HG03025 (cell line): ENCODE data around the gene FAM20A.
"Not testable (repeated sequence)": the region's sequence is repeated elsewhere in the genome, so short reads cannot be mapped to it uniquely, and the experiment has no call there.

Experiments
- ATAC-seq: cut with Tn5 transposase; IDR thresholded peaks from one replicate; pipeline ENCODE4 v1.9.1; 2021; ENCODE audit warnings: mild to moderate bottlenecking, moderate library complexity; ENCODE audit not compliant: unreplicated experiment, low FRiP score

The FAM20A gene

GRCh38 chr17:68592682-68593641 lies 8.2 kb downstream of the FAM20A start:
- no peak for ATAC-seq

DNA sequence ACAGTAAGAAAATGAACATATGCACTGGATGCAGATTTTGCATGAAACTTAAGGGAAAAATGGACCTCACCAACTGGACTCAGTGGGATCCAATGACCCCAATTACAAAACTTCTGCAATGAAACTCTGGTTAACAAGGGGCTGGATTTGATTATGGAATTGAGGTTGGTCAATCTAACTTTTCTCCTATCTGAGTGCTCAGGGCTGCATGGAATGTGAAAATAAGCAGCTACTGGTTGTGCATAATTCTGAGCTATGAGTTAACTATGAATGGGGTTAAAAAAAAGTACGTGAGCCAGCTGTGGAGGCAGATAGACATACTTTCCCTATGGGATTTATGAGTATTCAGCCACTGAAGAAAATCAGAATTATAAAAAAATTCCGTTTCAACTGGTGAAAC lies 9.2 kb downstream of the FAM20A start:
- ATAC-seq: no peak

GRCh38 chr17:68591583-68591982 lies 9.6 kb downstream of the FAM20A start:
- no peak for ATAC-seq

- no peak for ATAC-seq
Observed at GRCh38 chr17:68589086-68589485, 12.1 kb downstream of the FAM20A start.

DNA sequence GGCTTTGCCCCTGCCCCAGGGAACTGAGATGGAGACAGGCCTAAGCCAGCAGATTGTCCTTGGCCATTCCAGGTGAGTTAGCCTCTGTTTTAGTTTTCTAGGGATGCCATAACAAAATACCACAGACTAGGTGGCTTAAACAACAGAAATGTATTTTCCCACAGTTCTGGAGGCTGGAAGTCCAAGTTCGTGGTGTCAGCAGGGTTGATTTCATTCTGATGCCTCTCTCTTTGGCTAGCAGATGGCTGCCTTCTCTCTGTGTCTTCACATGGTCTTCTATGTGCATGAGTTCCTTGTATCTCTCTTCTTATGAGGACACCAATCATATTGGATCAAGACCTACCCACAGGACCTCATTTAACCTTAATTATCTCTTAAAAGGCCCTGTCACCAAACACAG lies 12.8 kb downstream of the FAM20A start:
- ATAC-seq: no peak

GRCh38 chr17:68587847-68588246 lies 13.3 kb downstream of the FAM20A start:
- no peak for ATAC-seq

- ATAC-seq: no peak
Observed at GRCh38 chr17:68587026-68587425, 14.1 kb downstream of the FAM20A start.

GRCh38 chr17:68585643-68586042 lies 15.5 kb downstream of the FAM20A start:
- no peak for ATAC-seq

DNA sequence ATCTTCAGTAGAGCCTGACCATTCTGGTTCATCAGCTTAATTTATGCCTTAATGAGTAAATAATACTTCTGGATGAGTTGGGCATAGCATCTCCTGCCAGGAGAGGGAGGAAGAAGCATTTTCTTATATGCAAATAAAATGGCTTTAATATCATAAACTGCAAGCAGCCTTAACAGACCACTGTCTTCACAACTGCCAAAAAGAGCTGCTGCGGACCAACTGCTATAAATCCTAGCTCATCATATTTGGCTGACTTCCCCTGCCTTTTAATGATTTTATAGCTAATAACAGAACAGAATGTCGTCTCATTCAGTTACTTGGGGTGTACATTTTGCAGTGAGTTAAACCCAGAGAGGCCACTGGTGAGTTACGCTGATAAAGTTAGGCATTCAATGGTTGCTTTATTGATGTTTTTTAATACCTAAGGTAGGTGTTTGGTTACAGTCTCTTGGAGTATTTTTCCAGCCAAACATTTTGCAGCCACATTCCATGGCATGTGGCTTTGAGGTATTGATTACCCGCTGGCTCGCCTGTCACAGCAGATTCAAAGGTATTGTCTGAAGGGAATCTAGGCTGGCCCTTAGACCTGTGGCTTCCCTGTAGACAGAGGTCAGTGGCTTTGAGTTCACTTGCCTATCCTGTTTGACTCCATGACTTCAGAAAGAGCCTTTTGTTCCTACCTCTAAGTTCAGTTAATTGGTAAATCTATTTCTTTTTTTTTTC lies 16.4 kb downstream of the FAM20A start:
- ATAC-seq: no peak

- not testable (repeated sequence) for ATAC-seq
Observed at GRCh38 chr17:68582867-68583266, 18.3 kb downstream of the FAM20A start.

GRCh38 chr17:68581863-68582645 lies 19.1 kb downstream of the FAM20A start:
- no peak for ATAC-seq

DNA sequence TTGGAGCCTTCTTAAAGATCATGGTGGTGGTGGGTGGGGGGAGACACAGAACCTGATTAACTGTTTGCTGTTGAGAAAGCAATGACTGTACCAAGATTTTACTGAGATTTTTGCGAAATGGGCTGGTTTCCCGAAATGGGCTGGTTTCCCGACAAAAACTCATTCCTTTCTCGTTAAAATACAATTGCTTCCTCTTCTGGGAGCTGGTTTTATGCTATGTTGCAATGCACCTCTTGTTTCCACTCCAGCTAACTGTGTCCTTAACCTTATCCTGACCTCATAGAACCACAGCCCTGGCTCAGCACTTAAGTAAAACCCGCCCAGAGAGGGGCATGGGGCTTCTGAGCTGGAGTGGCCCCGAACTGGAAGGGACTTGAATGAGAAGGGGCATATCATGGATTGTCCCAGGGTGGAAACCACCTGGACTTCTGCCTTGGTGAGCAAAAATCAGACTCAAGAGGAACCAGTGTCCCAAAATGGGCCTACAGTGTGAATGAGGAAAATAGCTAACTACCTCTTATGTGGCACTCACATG lies 20.9 kb downstream of the FAM20A start:
- ATAC-seq: no peak

GRCh38 chr17:68579194-68579927 lies 21.8 kb downstream of the FAM20A start:
- no peak for ATAC-seq

DNA sequence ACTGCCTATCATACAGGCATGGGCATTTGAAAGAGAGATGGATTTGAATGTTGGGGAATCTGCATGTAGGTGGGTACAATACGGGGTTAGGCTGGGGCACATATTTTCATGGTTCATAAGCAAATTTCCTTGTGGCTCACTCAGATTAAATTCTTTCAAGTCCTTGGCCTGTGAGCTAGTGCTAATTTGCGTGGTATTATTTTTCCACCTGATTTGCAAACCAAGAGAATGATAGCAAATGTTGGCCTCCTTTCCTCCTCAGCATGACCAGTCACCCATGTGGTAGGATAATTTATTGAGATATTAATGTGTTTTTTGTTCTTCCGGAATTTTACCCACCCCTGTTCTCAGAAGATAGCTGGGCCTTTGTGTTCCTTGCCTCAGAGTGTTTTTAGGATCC lies 22.9 kb downstream of the FAM20A start:
- ATAC-seq: no peak

DNA sequence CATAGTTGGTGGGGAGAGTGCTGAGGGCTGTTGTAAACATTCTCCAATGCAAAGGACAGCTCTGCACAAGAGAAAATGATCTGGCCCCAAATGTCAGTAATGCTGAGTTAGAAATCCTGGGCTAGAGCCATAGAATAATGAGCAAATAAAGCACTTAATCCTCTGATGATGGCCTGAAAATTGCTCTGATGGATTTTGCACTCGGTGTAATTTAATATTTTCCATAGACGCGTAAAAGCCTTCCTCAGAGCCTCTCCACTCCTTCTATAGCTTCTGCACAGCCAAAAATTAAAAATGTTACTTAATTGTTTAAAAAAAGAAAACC lies 23.7 kb downstream of the FAM20A start:
- ATAC-seq: no peak

- ATAC-seq: no peak
Observed at GRCh38 chr17:68576811-68577496, 24.2 kb downstream of the FAM20A start.

DNA sequence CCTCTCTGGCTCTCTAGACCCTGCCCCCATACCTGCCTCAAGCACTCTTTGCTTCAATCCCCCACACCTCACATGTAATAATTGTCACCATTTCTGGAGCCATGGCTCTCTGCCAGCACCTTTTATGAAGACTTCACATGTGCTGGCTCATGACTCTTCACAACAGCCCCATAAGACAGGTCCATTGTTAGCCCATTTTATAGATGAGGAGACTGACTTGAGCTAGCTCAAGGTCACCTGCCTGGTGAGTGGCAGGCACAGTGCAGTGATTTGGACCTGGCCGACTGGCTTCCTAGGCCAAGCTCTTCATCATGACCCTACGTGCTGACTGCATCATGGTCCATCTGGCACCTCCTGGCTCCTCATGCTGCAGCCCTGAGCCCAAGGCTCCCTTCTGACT lies 25.0 kb downstream of the FAM20A start:
- ATAC-seq: no peak

DNA sequence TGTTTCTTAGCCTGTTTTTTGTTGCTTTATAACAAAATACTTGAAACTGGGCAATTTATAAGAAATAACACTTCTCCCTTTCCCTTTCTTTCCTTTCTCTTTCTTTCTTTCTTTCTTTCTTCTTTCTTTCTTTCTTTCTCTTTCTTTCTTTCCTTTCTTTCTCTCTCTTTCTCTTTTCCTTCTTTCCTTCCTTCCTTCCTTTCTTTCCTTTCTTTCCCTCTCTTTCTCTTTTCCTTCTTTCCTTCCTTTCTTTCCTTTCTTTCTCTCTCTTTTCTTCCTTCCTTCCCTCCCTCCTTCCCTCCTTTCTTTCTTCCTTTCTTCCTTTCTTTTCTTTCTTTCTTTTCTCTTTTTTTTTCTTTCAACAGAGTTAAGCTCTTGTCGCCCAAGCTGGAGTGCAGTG lies 27.8 kb downstream of the FAM20A start:
- ATAC-seq: no peak

DNA sequence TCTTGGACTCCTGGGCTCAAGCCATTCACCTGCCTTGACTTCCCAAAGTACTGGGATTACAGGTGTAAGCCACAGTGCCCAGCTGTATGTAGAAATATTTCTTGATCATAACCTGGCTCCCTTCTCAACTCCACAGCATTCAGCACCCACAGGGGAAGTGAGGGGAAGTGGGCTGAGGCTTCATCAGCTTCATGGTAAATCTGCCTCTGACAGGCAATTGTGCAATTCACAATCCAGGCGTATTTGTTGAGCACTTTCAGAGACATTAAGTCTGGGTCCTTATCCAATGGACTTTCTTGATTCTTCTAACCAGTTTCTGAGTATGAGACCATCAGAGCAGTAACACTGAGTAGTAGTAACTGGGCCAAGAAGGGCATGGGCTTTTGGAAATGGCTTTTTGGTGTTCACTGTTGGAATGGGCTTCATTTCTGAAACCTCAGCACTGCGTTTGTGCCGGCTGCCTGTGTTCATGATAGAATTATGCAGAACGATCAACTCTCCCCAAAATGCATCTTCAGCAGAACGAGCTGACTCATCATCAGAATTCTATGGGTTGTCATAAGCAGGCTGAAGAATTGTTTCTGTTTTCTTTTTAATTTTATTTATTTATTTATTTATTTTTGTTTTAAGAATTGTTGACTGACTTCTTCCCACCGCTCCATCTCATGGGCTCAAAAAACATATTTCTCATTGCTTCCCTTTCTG lies 28.9 kb downstream of the FAM20A start:
- ATAC-seq: no peak
